ENCODE measurements around the gene EFCAB11.
A peak's percentile ranks its signal among the peaks of the same experiment; 100 is the strongest.

Gene EFCAB11, protein sequence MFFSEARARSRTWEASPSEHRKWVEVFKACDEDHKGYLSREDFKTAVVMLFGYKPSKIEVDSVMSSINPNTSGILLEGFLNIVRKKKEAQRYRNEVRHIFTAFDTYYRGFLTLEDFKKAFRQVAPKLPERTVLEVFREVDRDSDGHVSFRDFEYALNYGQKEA

DNA sequence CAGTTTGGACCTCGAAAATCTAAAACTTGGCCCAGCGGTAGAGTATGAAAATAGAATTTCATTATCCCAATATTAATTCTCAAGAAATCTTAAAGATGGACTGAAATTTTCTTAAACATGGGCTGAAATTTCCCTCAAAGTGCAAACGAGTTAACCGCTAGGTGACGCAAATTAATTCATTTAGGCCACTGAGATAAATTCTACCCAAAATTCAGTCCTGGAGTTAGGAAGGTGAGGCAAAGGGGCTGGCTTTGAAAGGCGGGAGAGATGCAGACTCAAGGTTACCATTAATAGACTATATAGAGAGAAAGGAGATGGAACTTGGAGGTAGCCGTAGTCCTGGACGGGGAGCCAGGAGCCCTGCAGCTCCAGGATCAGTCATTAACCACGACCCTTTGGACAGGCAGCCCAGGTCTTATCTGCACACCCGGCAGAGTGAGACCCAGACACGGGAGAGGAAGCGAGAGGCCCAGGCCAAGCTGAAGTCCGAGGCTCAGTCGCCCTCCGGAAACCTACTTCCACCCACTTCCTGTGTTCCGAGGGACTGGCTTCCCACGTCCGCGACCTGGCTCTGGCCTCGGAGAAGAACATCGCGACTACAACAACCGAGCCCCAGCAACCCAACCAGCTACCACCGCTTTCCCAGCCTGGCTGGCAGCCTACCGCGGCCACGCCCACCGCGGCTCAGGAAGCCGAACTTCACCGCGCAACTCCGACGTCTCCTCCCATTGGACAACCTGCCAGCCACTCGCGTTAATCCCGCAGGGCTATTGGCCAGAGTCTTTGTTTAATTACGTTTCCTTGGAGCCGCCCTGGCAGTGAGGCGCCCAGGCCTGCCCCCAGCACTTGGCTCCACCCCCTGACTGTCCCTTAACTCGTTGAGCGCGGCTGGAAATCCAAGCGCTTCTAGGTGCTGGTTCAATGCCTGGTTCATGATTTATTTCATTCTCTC, at the start of gene EFCAB11:
Gene EFCAB11 (minus strand): TSS at position 661 of the 952 bp plus-strand sequence. CDS start 70 bp downstream, at position 591.
- H3K9me3 Mint-ChIP-seq = no peaks in the 10 kb centered on the region
- peaks cover 39% of the 10 kb centered on the region for H3K36me3 Mint-ChIP-seq (ENCODE audit: low read depth)
- peak within 1 kb of the TSS; percentile 99 for H3K27ac Mint-ChIP-seq
- peak within 1 kb of the TSS; percentile 95 for H3K4me3 Mint-ChIP-seq
- peak; percentile 93 for DNase-seq
- H3K27me3 Mint-ChIP-seq (ENCODE audit: low read depth, poor library complexity) = peaks cover 3% of the 10 kb centered on the region
- peaks cover 47% of the 10 kb centered on the region for H3K4me1 Mint-ChIP-seq
- TF ChIP-seq, protein P1, sequence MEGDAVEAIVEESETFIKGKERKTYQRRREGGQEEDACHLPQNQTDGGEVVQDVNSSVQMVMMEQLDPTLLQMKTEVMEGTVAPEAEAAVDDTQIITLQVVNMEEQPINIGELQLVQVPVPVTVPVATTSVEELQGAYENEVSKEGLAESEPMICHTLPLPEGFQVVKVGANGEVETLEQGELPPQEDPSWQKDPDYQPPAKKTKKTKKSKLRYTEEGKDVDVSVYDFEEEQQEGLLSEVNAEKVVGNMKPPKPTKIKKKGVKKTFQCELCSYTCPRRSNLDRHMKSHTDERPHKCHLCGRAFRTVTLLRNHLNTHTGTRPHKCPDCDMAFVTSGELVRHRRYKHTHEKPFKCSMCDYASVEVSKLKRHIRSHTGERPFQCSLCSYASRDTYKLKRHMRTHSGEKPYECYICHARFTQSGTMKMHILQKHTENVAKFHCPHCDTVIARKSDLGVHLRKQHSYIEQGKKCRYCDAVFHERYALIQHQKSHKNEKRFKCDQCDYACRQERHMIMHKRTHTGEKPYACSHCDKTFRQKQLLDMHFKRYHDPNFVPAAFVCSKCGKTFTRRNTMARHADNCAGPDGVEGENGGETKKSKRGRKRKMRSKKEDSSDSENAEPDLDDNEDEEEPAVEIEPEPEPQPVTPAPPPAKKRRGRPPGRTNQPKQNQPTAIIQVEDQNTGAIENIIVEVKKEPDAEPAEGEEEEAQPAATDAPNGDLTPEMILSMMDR (IDR thresholded peaks at IDR 0.05) = no peak

DNA sequence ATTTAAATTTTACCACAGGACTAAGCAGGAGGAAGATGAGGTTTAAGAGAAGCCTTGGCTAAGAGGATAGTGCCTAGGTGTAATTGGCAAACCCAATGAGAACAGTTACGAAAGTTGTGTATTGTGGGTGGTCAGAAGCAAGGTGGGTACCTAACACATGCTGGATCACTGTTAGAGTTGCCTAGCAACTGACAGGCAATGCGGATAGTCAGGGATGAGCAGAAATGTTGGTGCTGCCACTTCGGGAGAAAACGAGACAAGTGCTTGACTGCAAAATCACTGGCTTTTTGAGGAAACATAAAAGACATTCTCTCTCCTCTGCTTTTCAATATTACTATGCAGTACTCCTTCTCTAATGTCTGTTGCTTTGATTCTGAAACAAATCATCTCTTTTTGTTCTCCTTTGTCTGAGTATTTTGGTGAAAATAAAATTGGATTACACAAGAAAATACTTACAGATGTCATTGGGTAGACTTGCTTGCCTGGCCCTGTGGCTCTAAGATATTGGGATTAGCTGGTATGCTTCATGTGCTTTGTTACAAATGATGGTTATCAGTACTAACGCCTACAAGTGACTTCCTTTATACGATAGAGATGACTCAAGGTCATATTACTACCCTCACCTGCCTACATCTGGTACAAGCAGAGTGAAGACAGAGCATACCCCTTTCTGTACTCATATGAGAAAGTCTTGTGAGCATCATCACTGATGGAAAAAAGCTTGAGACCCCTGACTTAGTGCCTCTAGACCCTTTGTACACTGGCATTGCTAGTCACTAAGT, 49.2 kb upstream of the EFCAB11 start:
- H3K27me3 Mint-ChIP-seq (ENCODE audit: low read depth, poor library complexity) = peaks cover 3% of the 10 kb centered on the region
- TF ChIP-seq, protein P1 (IDR thresholded peaks at IDR 0.05) = no peak
- H3K36me3 Mint-ChIP-seq (ENCODE audit: low read depth) = peaks cover 64% of the 10 kb centered on the region
- DNase-seq = no peak
- no peaks in the 10 kb centered on the region for H3K9me3 Mint-ChIP-seq
- no peaks in the 10 kb centered on the region for H3K4me1 Mint-ChIP-seq
- H3K4me3 Mint-ChIP-seq = no peak overlapping the region
- no peak overlapping the region for H3K27ac Mint-ChIP-seq

DNA sequence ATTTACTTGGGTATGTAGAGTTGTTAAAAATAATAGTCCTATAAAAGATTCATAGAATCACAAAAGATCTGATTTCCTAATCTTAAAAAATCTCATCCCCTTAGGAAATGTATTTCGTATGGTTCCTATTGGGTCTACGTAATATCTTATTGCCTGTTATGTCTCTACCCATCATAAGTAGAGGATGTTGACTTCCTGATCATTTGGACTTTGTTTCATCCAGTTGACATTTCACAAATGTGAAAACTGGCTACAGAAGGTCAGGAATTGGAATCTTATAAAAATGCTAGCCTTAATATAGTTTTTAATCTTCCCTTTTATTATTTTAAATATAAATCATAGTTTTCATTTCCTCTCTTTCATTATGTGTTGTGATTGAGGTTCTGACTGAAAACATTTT, 46.4 kb upstream of the EFCAB11 start:
- Mint-ChIP-seq H3K4me1 (no peaks in the 10 kb centered on the region), H3K36me3 (ENCODE audit: low read depth) (peaks cover 67% of the 10 kb centered on the region), H3K4me3 (no peak overlapping the region), H3K9me3 (no peaks in the 10 kb centered on the region), H3K27me3 (ENCODE audit: low read depth, poor library complexity) (peaks cover 3% of the 10 kb centered on the region), H3K27ac (no peak overlapping the region)
- no peak for DNase-seq
- TF ChIP-seq, protein P1 (IDR thresholded peaks at IDR 0.05) = no peak

DNA sequence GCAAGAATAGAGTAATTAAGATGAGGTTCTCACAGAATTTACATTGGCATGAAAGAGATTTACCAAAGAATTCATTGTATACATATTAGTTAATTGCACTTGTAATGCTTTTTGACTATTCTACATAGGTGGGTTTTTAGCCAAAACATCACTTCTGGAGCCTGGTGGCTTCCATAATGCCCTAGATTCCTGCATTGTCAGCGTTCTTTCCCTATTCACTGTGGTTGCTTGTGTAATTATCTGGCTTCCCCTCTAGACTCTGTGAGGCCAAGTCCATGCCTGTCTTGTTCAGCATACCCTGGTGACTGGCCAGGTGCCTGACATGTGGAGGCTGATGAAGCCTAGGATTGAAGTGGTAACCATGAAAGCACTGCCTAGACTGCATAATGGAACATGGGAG, 42.4 kb upstream of the EFCAB11 start:
- Mint-ChIP-seq H3K4me3 (no peak overlapping the region), H3K4me1 (no peaks in the 10 kb centered on the region), H3K9me3 (no peaks in the 10 kb centered on the region), H3K27me3 (ENCODE audit: low read depth, poor library complexity) (peaks cover 3% of the 10 kb centered on the region), H3K36me3 (ENCODE audit: low read depth) (peaks cover 70% of the 10 kb centered on the region), H3K27ac (no peak overlapping the region)
- no peak for DNase-seq
- TF ChIP-seq, protein P1 (IDR thresholded peaks at IDR 0.05) = no peak

DNA sequence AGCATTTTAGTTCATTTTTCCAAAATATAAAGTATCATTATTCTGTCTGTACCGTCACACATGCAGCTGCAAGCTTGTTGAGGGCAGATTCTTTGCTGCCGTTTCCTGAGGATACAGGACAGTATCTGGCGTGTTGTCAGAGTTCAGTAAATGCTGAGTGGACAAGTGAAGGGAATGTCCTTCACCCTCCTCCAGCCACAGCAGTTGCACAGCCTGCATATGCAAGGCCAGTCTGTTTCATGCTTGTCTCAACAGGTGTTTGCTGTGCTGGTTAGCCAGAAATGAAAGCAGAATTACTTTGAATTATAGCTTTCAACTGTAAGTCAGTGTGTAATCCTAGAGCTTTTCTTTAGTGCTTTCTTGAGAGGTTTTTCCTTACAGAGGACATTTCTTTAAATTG, 37.7 kb upstream of the EFCAB11 start:
- no peak for DNase-seq
- Mint-ChIP-seq H3K36me3 (ENCODE audit: low read depth) (peaks cover 61% of the 10 kb centered on the region), H3K27me3 (ENCODE audit: low read depth, poor library complexity) (no peaks in the 10 kb centered on the region), H3K4me3 (no peak overlapping the region), H3K27ac (no peak overlapping the region), H3K4me1 (no peaks in the 10 kb centered on the region), H3K9me3 (no peaks in the 10 kb centered on the region)
- TF ChIP-seq, protein P1 (IDR thresholded peaks at IDR 0.05) = no peak
